Ishikawa (cell line): ENCODE results near the gene TMEM165.

Source experiments
- CEBPB ChIP-seq: IDR thresholded peaks from 2 replicates; pipeline ENCODE4 v1.6.1; 2012
- CREB1 ChIP-seq: IDR thresholded peaks from 2 replicates; pipeline ENCODE4 v1.6.1; 2012; ENCODE audit warnings: low read depth
- EGR1 ChIP-seq: IDR thresholded peaks from 2 replicates; pipeline ENCODE4 v1.6.1; 2012
- EP300 ChIP-seq: IDR thresholded peaks from 2 replicates; pipeline ENCODE4 v1.6.1; 2012; ENCODE audit warnings: borderline replicate concordance
- FOXM1 ChIP-seq: IDR thresholded peaks from 2 replicates; pipeline ENCODE4 v1.6.1; 2012; ENCODE audit warnings: low read depth, borderline replicate concordance
- NFIC ChIP-seq: IDR thresholded peaks from 2 replicates; pipeline ENCODE4 v1.6.1; 2012
- RAD21 ChIP-seq: IDR thresholded peaks from 2 replicates; pipeline ENCODE4 v1.6.1; 2012; ENCODE audit warnings: low read depth
- TAF1 ChIP-seq: IDR thresholded peaks from 2 replicates; pipeline ENCODE4 v1.6.1; 2012; ENCODE audit warnings: low read depth, mild to moderate bottlenecking
- TCF12 ChIP-seq: IDR thresholded peaks from 2 replicates; pipeline ENCODE4 v1.6.1; 2012; ENCODE audit warnings: low read depth
- TEAD4 ChIP-seq: IDR thresholded peaks from 2 replicates; pipeline ENCODE4 v1.6.1; 2012
- YY1 ChIP-seq: IDR thresholded peaks from 2 replicates; pipeline ENCODE4 v1.6.1; 2012; ENCODE audit warnings: low read depth
- ZBTB7A ChIP-seq: IDR thresholded peaks from 2 replicates; pipeline ENCODE4 v1.6.1; 2012; ENCODE audit warnings: low read depth
- TF ChIP-seq, protein P1 (sequence below): IDR thresholded peaks from 2 replicates; pipeline ENCODE4 v1.6.1; 2012
- TF ChIP-seq, protein P2 (sequence below): IDR thresholded peaks from 2 replicates; pipeline ENCODE4 v1.6.1; 2012
- TF ChIP-seq, protein P3 (sequence below): IDR thresholded peaks from 2 replicates; pipeline ENCODE4 v1.6.1; 2012; ENCODE audit warnings: low read depth, mild to moderate bottlenecking

TMEM165 gene

DNA sequence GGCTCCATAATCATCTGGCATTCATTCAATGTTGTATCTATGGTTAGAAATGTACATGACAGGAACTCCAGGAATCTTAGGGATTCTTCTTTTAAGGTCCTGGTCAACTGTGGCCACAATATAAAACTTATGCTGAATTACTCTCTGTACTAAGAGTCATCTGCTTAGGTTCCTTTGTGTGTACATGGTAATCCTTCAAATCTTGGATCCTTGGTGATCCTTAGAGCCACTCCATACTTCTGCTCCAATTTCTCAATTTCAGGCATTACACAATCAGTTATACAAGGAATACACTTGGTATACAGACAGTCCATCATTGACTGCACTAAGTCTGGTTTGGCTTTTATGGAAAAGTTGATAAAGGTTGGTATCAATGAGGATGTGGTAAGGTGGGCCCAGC, 43.9 kb upstream of the TMEM165 start:
- TF ChIP-seq YY1, result no peak
- no peak for TF ChIP-seq CEBPB
- TF ChIP-seq NFIC, result no peak
- no peak for TF ChIP-seq TAF1
- no peak for TF ChIP-seq FOXM1
- TF ChIP-seq CREB1, result no peak
- TF ChIP-seq TEAD4, result no peak
- TF ChIP-seq EGR1, result no peak
- no peak for TF ChIP-seq RAD21
- TF ChIP-seq EP300, result no peak
- TF ChIP-seq, protein P1, sequence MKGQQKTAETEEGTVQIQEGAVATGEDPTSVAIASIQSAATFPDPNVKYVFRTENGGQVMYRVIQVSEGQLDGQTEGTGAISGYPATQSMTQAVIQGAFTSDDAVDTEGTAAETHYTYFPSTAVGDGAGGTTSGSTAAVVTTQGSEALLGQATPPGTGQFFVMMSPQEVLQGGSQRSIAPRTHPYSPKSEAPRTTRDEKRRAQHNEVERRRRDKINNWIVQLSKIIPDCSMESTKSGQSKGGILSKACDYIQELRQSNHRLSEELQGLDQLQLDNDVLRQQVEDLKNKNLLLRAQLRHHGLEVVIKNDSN, result no peak
- TF ChIP-seq TCF12, result no peak
- TF ChIP-seq, protein P2, sequence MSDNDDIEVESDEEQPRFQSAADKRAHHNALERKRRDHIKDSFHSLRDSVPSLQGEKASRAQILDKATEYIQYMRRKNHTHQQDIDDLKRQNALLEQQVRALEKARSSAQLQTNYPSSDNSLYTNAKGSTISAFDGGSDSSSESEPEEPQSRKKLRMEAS, result no peak
- no peak for TF ChIP-seq ZBTB7A

DNA sequence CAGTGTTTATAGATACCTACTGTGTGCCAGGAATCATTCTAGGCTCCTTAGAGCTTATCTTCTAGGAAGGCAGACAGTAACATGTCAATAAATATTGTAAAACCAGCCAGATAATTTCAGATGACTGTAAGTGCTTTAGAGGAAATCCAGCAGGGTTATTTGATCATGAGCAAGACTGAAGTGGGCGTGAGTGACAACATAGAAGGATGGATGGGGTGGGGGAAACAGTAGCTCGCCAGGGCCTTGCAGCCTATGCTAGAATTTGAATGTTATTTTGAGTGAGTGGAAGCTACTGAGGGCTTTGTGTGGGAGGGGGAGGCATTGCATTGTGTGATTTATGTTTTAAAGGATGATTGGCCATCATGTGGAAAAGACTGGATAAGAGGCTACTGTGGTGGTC, 43.0 kb upstream of the TMEM165 start:
- TF ChIP-seq, protein P2, result no peak
- TF ChIP-seq RAD21, result no peak
- no peak for TF ChIP-seq FOXM1
- TF ChIP-seq TEAD4, result no peak
- no peak for TF ChIP-seq ZBTB7A
- no peak for TF ChIP-seq CREB1
- no peak for TF ChIP-seq YY1
- no peak for TF ChIP-seq TAF1
- TF ChIP-seq, protein P3, sequence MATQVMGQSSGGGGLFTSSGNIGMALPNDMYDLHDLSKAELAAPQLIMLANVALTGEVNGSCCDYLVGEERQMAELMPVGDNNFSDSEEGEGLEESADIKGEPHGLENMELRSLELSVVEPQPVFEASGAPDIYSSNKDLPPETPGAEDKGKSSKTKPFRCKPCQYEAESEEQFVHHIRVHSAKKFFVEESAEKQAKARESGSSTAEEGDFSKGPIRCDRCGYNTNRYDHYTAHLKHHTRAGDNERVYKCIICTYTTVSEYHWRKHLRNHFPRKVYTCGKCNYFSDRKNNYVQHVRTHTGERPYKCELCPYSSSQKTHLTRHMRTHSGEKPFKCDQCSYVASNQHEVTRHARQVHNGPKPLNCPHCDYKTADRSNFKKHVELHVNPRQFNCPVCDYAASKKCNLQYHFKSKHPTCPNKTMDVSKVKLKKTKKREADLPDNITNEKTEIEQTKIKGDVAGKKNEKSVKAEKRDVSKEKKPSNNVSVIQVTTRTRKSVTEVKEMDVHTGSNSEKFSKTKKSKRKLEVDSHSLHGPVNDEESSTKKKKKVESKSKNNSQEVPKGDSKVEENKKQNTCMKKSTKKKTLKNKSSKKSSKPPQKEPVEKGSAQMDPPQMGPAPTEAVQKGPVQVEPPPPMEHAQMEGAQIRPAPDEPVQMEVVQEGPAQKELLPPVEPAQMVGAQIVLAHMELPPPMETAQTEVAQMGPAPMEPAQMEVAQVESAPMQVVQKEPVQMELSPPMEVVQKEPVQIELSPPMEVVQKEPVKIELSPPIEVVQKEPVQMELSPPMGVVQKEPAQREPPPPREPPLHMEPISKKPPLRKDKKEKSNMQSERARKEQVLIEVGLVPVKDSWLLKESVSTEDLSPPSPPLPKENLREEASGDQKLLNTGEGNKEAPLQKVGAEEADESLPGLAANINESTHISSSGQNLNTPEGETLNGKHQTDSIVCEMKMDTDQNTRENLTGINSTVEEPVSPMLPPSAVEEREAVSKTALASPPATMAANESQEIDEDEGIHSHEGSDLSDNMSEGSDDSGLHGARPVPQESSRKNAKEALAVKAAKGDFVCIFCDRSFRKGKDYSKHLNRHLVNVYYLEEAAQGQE, result no peak
- TF ChIP-seq CEBPB, result no peak
- TF ChIP-seq EP300, result no peak
- no peak for TF ChIP-seq NFIC
- TF ChIP-seq, protein P1, result no peak
- no peak for TF ChIP-seq TCF12
- no peak for TF ChIP-seq EGR1

DNA sequence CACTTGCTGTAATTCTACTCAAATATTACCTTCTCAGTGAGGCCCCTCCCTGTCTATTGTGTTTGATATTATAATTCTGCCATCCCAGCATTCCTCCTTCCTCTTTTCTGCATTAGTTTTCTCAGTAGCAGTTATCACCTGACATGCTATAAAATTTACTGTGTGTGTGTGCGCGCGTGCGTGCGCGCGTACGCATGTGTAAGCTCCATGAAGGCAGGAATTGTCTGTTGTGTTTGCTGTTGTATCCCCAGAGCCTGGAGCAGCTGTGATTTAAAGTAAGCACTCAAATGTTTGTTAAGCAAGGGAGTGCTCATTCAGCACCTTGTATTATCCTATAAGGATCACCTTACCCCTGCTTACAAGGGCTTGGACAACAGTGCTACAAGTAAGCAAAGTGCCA, 41.1 kb upstream of the TMEM165 start:
- TF ChIP-seq YY1 (no peak), TCF12 (no peak), RAD21 (no peak), ZBTB7A (no peak), TAF1 (no peak), EGR1 (no peak), CEBPB (no peak), EP300 (no peak), TEAD4 (no peak), FOXM1 (no peak), CREB1 (no peak)
- TF ChIP-seq, protein P1, result no peak
- TF ChIP-seq, protein P2, result no peak
- TF ChIP-seq, protein P3, result no peak

DNA sequence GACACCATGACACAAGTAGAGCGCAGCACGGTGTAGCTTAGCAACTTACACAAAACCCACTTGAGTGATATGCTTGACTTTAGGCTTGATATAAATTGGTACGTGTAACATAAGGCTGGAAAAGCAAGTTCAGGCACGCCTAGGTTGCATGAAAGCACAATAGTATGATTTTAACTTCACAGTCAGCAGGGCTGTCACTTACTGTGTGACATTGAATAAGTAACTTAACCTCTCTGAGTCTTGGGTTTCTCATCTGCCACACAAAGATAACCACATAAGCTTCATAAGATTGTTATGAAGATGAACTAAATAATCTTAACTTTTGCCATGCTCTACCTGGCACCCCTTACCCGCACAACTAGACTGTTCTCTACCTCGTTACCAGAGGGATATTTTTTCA, 40.2 kb upstream of the TMEM165 start:
- no peak for TF ChIP-seq YY1
- no peak for TF ChIP-seq ZBTB7A
- TF ChIP-seq, protein P2, result no peak
- TF ChIP-seq TAF1, result no peak
- TF ChIP-seq EGR1, result no peak

DNA sequence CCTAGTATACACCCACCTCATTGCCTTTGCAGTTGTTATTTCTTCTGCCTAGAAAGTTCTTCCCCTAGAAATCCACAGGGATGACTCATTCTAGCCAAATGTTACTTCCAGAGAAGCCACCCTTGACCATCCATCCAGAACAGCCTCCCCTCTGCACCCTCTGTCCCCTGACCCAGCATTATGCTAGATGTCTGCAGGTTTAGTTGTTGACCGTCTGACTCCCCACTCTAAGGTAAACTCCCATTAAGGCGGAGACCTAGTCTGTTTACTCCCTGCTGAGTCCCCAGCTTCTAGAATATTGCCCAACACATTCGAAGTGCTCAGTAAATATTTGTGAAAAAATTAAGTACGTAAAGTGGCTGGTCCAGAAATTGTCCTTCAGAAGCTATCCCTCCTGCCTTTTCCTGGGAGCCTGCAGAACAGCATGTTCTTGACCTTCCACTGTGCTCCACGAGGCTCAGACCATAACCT, 38.7 kb upstream of the TMEM165 start:
- TF ChIP-seq YY1 (no peak), TEAD4 (no peak), CEBPB (no peak), TCF12 (no peak), CREB1 (no peak), NFIC (no peak), EGR1 (no peak), FOXM1 (no peak), RAD21 (no peak), TAF1 (no peak), ZBTB7A (no peak), EP300 (no peak)
- TF ChIP-seq, protein P3, result no peak
- TF ChIP-seq, protein P1, result no peak
- TF ChIP-seq, protein P2, result no peak
